CD4-positive, alpha-beta T cell treated with Interleukin-2 at 100 ng/mL for 4 hours (primary cell): Measurements from ENCODE around the gene CBLB.
A peak's percentile ranks its signal among the peaks of the same experiment; 100 is the strongest.
"Not testable (repeated sequence)": the region's sequence is repeated elsewhere in the genome, so short reads cannot be mapped to it uniquely, and the experiment has no call there.

Experiments
- DNase-seq: peaks from one replicate; pipeline ENCODE4 v3.0.0-alpha.2; 2020; ENCODE audit warnings: low spot score

CBLB gene

DNA sequence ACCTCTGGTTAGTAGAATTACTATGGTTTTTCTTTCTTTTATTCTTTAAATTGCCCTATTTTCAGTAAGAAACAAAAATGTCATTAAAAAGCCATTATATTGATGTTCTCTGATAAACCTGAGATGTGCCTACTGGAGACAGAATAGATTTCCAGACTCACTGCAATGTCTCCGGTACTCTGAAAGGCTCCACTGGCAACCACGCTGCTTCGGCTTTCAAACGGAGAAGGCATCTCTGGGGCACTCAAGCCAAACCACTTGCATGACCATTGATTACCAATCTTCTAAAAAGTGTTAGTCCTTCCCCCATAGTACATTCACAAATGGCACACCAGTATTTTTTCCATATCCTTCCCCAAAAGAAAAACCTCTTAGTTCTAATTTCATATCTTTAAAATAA, 82.6 kb downstream of the CBLB start:
- DNase-seq, result no peak

GRCh38 chr3:105785803-105786202, 83.0 kb downstream of the CBLB start:
- DNase-seq, result no peak

DNA sequence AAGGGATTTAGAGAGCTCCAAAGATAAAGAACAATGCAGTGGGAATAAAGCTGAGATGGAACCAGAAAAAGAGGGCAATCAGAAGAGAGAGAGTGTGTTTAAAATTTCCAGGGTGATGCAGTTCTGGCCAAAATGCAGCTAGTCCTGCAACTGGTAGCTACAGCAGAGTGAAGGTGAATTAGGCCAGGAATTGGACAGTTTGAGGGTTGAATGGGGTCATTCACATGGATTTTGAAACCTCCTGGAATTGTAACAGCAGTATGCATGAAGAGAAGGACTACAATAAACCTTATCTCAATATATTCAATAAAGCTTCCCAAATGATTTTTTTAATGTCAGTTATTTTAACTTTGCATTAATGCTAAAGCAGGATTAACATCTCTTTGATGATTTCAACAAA, 85.2 kb downstream of the CBLB start:
- no peak for DNase-seq

DNA sequence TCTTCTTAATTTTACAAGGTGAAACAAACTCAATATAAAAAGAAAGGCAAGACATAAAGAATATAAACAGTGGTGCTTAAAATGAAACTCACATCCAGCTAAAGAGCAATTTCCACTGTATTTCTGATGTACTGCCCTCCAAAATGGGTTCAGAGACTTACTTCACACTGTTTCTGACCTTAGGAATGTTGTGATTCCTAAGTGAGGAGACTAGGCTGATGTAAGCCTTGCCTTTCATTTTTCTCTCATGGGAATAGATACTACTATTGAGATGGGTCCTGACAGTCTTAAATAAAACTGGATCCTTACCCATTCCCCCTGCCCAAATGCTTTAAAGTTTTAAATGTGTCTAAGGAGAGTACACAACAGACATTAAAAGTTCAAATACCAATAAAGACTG, 86.9 kb downstream of the CBLB start:
- DNase-seq, result no peak

- DNase-seq, result no peak
These were observed 88.7 kb downstream of the CBLB start for GRCh38 chr3:105780107-105780506.

DNA sequence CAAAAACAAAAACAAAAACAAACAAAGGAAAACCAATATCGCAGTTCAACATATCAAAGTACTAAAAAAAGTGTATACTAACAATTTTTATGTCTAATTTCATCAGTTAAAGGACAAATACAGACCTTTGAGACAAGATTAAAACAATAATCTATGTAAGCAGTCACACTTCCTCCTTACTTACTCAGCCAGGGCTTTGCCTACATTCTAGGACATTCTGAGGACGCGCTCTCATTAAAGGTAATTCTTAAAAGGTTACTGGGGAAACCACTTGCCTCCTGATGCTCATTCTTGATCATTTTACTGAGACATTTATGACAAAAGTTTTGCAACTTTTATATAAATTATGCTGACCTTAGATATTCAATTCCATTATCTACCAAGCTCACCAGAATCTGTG, 93.4 kb downstream of the CBLB start:
- no peak for DNase-seq

- no peak for DNase-seq
These were observed 94.2 kb downstream of the CBLB start for GRCh38 chr3:105774444-105775180.

DNA sequence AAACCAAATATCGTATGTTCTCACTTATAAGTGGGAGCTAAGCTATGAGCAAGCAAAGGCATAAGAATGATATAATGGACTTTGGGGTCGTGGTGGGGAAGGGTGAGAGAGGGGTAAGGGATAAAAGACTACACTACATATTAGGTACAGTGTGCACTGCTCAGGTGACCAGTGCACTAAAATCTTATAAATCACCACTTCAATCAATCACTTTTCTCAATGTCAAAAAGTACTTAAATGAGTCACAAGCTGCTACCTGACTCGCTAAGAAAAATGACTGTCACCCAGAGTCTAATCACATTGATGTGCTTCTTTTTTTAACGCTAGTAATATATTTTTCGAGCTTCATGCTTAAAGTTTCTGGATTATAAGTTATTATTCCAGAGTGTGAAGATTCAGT, 95.5 kb downstream of the CBLB start:
- DNase-seq, result no peak

- peak; percentile 30 for DNase-seq
These were observed 96.2 kb downstream of the CBLB start for GRCh38 chr3:105772635-105773034.

GRCh38 chr3:105771392-105771791, 97.4 kb downstream of the CBLB start:
- DNase-seq, result no peak

GRCh38 chr3:105770410-105770809, 98.4 kb downstream of the CBLB start:
- DNase-seq, result no peak

- no peak for DNase-seq
These were observed 101.0 kb downstream of the CBLB start for GRCh38 chr3:105767776-105768175.

GRCh38 chr3:105767216-105767615, 101.6 kb downstream of the CBLB start:
- no peak for DNase-seq

GRCh38 chr3:105765308-105765639, 103.5 kb downstream of the CBLB start:
- no peak for DNase-seq

GRCh38 chr3:105764378-105765307, 104.2 kb downstream of the CBLB start:
- DNase-seq, result peak; percentile 51

GRCh38 chr3:105763659-105764036, 105.2 kb downstream of the CBLB start:
- DNase-seq, result no peak

DNA sequence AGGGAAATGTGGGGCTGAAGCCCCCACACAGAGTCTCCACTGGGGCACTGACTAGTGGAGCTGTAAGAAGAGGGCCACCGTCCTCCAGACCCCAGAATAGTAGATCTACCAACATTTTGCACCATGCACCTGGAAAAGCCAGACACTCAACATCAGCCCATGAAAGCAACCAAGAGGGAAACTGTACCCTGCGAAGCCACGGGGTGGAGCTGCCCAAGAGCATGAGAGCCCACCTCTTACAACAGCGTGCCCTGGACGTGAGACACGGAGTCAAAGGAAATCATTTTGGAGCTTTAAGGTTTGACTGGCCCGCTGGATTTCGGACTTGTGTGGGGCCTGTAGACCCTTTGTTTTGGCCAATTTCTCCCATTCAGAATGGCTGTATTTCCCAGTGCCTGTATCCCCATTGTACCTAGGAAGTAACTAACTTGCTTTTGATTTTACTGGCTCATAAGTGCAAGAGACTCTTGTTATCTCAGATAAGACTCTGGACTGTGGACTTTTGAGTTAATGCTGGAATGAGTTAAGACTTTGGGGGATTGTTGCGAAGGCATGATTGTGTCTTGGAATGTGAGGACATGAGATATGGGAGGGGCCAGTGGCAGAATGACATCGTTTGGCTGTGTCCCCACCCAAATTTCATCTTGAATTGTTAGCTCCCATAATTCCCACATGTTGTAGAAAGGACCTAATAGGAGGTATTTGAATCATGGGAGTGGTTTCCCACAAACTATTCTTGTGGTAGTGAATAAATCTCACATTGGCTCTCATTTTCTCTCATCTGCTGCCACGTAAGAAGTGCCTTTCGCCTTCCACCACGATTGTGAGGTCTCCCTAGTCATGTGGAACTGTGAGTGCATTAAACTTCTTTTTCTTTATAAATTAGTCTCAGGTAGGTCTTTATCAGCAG, 105.8 kb downstream of the CBLB start:
- no peak for DNase-seq

DNA sequence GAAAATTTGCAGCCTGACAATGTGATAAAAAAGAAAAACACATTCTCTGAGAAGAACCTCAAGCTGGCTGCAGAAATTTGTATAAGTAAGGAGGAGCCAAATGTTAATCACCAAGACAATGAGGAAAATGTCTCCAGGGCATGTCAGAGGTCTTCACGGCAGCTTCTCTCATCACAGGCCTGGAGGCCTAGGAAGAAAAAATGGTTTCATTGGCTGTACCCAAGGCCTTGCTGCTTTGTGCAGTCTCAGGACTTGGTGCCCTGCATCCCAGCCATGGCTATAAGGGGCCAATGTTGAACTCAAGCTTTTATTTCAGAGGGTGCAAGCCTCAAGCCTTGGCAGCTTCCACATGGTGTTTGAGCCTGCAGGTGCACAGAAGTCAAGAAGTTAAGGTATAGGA, 106.6 kb downstream of the CBLB start:
- not testable (repeated sequence) for DNase-seq

DNA sequence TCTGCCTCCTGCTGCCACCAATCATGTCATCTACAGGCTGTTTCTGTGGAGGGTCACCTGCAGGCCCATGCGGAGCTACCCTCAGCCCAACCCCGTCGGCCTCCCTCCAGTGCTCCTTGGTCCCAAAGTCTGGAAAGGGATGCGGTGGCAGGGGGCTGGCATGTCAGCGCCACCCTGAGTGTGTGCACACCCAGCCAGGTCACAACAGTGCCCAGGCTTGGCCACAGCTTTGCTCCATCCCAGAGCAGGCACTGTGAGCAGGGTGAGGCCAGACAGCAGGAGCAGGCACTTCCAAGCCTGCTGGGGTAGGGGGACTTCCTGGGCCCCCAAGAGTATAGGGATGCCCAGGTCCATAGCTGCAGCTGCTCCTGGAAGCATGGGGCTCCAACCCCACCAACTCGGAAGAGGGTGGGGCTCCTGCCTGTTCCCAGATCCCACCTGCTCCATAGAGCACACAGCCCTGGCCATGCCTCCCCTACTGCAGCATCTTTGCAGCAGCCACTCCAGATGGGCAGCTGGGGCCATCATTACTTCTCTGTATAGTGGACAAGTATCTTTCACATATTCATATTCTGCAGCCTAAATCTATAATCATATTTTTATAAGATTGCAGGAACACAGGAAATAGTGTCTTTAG, 109.3 kb downstream of the CBLB start:
- no peak for DNase-seq

GRCh38 chr3:105758451-105758850, 110.4 kb downstream of the CBLB start:
- no peak for DNase-seq

GRCh38 chr3:105755121-105755886, 113.5 kb downstream of the CBLB start:
- no peak for DNase-seq
